ENCODE measurements around the gene ANO10.

DNA sequence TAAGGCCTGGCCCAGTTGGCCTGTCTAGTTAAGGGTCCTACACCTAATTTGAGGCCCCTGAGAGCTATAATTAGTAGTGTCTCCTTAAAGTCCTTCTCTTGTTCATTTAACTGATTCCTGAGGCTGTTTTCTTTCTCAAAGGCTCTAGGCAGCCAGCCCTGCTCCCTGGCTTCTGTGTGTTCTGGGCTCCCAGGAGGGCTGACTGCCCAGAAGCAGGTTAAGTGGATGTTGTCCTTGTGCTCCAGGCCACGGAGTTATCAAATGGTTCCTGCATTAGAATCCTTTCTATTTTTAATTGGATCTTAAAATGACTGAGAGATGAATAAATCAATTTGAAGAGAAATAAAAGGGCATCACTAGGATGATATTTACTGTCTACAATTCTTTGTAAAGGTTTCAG is 195.4 kb downstream of the ANO10 start:
- TF ChIP-seq POLR2A (IDR thresholded peaks at IDR 0.05; ENCODE audit: low read depth, low read length) (no peak), POLR2AphosphoS5 (IDR thresholded peaks at IDR 0.05; ENCODE audit: low read depth, low read length) (no peak), TAF1 (IDR thresholded peaks at IDR 0.05; ENCODE audit: borderline replicate concordance, low read depth, low read length) (no peak)
